Activated CD4-positive, alpha-beta T cell treated with anti-CD3 and anti-CD28 coated beads, Interleukin-10, Interleukin-2, amounts not matched to agents 100 ng/mL and 50 ng/mL, durations not matched to agents 16 hours and 8 hours (primary cell): Measurements from ENCODE around the gene SELENOK.
"Not testable (repeated sequence)": the region's sequence is repeated elsewhere in the genome, so short reads cannot be mapped to it uniquely, and the experiment has no call there.

Experiments
- DNase-seq: peaks from one replicate; pipeline ENCODE4 v3.0.0-alpha.2; 2020

Gene SELENOK

DNA sequence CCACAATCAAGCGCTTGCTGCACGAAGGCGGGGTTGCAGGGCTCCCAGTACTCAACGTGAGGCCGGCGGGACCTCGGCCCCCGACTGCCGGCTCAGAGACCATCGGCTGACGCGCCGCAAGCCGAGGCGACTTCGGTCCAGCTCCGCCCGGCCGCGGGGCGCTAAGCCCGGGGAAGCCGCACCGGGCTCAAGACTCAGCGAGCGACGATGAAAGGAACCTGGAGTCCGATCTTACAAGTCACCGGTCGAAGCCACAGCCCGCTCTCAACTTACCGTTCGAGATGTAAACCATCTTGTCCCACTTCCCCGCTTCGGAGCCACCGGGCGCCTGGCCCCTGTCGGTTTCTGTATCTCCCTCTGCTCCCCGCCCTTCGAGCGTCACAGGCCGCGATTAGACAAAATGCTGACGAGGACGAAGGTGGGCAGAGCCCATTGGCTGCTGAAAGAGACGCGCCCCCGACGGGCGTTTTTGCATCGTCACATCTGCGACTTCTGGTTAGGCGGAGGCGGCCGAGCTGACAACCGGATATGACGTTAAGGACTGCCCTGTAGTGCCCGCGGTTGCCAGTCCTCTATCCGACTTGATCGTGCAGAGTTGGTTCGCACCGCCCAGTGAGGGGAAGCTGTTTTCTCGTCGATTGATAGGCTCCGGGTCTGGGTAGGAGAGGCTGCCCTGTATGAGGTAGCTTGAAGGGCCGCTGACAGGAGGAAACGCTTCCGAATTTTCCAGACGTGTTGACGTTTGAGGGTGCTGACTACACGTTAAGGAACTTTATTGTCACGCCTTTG, at the start of gene SELENOK:
Gene SELENOK (minus strand): TSS at position 363 of the 789 bp plus-strand sequence.
- peak; percentile 99 for DNase-seq

DNA sequence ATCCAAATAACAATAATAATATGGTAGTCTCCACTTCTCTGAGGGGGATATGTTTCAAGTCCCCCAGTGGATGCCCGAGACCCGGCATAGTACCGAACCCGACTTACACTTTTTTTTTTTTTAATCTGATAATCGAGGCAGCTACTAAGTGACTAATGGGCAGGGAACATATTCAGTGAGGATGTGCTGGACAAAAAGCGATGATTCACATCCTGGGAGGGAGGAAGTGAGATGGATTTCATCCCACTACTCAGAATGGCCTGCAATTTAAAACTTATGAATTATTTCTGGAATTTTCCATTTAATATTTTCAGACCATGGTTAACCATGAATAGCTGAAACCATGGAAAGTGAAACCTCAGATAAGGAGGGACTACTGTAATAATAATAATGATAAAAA, 49.5 kb upstream of the SELENOK start:
- DNase-seq: no peak

DNA sequence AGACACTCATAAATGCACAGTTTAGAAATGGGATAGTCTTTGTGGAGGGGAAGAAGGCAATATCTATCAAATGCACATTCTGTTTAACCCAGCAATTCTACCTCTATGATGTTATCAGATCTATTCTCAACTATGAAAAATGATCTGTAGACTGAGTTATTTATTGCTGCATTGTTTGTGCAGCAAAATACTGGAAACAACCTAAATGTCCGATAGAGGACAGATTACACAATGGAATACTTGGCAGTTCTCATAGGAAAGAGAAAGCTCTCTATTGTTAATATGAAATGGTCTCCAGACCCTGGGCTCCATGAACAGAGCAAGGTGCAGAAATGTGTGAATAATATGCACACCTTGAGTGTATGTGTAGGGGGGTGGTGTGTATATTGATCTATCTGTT, 49.0 kb upstream of the SELENOK start:
- no peak for DNase-seq

DNA sequence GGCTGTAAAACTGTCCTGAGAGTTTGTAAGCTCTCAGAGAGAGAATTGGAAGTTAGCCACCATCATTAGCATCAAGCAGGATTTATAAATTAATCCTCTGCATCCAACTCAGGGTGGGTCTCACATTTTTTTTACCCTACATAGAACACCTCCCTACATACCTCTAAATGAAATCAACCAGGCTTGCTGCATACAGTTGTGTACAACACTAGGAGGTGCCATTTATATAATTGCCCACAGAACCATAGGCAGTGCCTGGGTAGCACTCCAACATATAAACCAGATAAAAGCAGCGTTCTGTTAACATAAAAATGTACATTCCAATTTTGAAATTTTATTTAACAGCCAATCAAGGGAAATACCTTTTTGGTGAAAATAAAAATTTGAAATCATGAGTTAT, 48.2 kb upstream of the SELENOK start:
- DNase-seq: no peak

DNA sequence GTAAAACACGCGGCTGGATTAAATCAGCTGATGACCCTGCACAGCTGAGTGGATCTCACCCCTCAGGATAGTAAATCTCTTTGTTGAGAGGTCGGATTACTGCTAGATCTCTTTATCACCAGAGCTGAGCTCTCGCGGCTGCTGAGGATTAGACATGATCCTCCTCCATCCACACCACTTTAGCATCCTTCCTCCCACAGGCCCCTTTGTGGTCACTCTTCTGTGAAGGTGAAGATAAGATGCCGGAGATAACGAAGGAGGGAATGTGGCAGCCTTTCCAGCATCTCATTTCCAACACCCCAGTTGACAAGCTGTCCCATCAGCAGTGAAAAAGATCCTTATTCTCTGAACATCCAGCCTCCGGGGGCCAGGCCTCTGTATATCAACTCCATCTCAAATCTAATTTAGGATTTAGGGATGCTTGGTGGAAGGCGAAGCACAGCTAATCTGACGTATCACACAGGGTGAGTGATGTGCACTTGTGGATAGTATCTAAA, 47.5 kb upstream of the SELENOK start:
- DNase-seq: no peak

DNA sequence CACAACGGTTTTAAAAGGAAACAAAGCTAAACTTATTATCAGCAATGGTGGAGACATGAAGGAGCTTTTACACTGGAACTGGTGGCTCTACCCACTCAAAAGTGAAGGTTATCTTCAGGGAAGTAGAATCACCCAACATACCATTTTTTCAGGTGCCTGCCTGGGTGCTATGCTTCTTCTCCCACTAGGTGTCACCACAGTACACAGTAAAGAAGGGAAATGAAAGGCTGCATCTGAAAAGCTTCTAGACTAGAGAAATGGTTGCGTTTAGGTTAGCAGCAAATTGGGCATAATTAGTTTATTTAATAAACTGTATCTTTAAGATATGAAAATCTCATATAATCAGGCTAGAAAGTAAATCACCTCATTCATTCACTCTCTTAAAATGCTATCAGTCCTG, 47.0 kb upstream of the SELENOK start:
- DNase-seq: peak; percentile 47

DNA sequence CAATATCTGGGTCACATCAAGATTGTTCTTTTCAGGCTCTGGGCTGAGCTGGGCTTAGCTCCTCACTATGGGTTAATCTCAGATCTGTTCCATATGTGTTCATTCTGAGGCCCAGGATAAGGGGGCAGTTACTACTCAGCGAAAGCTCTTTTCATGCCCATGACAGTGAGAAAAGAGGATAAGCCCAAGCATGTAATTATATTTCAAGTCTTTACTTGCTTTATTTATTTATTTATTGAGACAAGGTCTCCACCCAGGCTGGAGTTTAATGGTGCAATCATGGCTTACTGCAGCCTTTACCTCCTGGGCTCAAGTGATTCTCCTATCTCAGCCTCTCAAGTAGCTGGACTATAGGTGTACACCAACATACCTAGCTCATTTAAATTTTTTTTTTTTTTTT, 44.7 kb upstream of the SELENOK start:
- DNase-seq: no peak

DNA sequence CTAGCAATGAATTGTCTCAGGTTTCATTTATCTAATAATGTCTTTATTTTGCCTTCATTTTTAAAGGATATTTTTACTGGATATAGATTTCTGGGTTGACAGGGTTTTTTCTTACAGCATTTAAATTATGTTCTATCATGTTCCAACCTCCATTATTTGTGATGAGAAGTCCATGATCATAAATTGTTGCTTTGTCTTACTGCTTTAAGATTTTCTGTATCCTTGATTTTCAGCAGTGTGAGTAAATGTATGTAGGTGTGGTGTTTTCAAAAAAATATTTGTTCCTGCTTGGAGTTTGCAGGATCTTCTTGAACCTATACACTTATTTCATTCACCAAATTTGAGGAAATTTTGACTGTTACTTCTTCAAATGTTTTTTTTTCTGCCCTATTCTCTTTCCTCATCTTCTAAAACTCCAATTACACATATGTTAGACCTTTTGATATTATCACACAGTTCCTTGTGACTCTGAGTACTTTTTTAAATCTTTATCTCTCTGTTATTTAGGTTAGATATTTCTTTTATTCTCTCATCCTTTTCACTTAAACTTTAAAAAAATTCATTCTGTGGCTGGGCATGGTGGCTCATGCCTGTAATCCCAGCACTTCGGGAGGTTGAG, 43.7 kb upstream of the SELENOK start:
- no peak for DNase-seq

DNA sequence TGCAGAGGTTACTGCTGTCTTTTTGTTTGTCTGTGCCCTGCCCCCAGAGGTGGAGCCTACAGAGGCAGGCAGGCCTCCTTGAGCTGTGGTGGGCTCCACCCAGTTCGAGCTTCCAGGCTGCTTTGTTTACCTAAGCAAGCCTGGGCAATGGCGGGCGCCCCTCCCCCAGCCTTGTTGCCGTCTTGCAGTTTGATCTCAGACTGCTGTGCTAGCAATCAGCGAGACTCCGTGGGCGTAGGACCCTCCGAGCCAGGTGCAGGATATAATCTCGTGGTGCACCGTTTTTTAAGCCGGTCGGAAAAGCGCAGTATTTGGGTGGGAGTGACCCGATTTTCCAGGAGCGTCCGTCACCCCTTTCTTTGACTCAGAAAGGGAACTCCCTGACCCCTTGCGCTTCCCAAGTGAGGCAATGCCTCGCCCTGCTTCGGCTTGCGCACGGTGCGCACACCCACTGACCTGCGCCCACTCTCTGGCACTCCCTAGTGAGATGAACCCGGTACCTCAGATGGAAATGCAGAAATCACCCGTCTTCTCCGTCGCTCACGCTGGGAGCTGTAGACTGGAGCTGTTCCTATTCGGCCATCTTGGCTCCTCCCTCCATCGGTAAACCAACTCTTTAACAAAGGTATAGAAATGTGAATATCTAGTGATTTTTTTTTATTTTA, 35.7 kb upstream of the SELENOK start:
- DNase-seq: not testable (repeated sequence)

DNA sequence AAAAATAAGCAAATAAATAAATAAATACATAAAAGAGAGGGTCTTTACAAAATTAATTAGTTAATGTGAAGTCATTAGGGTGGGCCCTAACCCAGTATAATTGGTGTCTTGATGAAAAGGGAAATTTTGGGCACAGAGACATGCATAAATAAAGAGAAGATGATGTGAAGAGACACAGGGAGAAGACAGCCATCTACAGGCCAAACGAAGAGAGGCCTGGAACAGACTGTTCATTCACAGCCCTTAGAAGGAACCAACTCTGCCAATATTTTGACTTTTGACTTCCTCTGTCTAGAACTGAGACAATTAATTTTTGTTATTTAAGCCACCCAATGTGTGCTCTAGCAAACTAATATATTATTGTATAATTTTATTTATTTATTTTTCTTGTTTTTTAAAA, 29.6 kb upstream of the SELENOK start:
- peak; percentile 7 for DNase-seq

DNA sequence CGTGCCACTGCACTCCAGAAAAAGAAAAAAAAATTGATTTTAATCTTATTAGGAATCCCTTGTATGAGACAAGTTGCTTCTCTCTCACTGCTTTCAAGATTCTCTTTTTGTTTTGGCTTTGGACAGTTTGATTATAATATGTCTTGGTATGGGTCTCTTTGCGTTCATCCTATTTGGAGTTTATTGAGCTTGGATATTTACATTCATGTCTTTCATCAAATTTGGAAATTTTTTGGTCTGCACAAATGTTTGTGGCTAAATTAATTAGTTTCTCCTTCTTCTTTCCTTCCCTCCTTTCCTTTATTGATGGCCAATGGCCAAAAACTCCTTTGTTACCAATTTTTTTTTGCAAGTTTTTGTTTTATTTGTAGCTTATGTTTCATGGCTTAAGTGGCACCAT, 28.1 kb upstream of the SELENOK start:
- no peak for DNase-seq

DNA sequence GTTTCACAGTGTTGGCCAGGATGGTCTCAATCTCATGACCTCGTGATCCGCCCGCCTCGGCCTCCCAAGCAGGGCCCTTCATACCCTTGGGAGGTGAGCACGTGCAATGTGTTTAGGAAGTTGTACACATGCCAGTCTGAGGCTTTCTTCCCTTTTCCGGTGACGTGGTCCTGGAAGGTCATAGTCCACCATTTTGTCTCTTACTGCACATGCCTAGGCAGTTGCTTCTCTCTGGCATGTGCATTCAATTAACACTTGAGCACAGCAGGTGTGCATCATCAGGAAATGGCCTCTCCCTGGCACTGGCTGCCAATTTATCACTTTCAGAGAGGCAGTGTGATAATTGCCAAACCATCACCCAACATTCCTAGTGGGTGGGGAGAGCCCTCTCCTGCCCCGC, 21.7 kb upstream of the SELENOK start:
- DNase-seq: no peak

DNA sequence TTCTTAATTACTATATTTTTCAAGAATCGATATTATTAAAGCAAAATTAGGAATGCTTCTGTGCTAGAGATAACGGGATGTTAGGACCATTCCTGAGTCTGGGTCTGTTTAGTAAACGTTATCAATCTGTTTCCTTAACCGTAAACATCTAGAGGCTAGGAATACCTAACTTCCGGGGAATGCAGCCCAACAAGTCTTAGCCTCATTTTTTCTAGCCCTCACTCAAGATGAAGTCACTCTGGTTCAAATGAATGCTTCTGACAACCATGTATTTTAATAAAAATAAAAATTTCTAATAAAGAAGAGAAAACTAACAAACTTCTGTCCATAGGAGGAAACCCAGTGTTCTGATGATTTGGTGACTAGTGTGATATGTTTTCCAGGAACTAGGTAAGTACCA, 11.1 kb upstream of the SELENOK start:
- DNase-seq: no peak

DNA sequence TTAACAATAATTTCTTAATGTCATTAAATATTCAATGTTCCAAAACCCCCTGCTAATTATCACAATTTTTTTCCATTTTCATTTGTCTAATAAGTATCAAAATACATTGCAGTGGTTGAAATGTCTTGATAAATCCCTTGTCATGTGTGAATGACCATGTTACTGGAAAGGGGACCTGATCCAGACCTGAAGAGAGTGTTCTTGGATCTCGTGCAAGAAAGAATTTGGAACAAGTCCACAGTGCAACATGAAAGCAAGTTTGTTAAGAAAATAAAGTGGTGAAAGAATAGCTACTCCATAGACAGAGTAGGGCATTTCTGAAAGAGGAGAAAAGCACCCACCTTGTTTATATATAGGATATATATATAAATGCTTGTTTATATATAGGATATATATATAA, 10.4 kb upstream of the SELENOK start:
- DNase-seq: no peak

DNA sequence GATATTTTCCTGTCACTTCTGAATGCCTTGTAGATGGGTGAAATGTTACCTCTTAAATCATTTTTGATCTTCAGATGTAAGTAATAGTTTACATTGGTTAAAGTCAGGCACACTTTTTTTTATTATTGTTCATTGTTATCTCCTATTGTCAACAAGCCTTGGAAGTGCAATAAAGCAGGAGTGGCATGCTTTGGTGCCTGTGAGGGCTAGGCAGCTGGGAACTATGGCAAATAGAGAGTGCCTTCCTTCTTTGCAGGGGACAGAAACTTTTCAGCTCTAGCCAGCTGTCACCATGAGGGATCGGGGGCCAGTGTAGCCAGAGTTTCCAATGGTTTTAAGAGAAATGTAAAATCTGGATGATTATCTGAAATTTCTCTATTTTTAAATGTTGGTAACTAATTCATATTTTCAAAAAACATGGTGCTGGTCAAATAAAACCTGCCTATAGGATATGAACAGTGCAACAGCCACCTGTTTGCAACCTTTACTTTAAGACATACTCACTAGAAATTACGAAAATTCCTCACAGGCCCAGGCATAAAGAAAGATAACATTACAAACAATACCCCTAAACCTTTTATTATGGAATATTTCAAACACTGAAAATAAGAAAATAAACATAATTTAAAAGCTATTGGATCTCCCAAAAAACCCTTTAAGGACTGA, 9.1 kb upstream of the SELENOK start:
- no peak for DNase-seq

DNA sequence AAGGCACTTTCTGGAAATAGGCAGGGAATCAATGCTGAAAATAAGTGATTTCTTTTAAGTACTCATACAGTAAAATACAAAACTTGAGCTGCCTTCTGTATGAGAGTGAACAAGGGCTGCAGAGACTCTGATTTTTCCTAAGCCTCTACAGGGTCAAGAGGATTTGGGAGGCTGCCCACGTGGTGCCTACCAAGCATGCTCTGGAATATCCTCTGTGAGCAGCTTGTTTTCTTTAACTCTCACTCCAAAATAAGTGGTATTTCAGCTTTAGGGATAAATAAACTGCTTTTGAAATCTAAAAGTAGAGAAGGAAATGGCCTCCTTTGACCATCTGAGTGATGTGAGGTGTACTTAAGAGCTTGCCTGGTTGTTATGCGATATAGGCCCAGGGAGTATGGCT, 8.1 kb upstream of the SELENOK start:
- DNase-seq: no peak

DNA sequence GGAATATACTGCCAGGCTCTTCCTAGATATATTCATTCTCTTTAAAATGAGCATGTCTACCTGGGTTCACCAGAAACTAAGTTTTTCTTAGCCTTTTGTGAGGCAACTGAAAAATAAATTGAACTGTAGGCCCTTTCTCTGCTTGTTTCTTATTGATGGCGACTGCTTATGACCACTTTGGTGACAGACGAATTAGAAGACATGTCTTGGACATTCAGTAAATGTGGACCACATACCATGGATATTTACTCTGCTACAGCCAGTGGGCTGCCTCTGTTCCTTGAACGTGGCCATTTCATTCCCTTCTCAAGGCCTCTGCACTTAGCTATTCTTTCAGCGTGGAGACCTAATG, 603 bp upstream of the SELENOK start:
- no peak for DNase-seq

DNA sequence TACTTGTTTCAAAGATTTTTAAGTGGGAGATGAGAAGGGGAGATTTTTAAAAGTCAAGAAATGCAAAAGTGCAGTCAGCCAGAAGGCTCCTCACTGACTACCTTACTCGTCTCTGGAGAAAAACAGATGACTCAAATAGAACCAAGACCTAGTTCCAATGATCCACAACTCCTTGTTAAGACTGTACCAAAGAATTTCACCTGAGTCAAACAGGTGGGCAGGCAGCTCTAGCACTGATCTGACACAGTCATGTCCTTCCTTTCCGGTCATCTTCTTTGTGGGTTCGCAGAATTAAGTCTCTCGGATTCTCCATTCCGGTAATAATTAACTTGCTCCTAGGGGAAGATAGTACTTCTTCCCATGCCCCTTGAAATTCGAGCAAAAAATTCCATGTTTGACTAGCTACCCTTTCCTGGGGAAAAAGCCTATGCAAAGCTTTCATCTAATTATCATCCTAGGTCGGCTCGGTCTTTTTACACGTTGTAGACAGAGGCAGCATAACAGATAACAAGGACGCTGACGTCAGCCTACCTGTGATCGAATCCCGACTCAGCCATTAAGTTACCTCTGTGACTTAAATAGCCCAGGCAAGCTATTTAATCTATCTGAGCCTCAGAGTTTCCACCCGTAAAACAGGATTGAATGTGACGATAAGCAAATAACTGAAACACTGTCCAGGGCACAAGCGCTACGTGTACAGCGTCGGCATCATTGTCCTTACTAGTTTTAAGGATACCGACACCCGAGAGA, 758 bp downstream of the SELENOK start:
- DNase-seq: peak; percentile 44

DNA sequence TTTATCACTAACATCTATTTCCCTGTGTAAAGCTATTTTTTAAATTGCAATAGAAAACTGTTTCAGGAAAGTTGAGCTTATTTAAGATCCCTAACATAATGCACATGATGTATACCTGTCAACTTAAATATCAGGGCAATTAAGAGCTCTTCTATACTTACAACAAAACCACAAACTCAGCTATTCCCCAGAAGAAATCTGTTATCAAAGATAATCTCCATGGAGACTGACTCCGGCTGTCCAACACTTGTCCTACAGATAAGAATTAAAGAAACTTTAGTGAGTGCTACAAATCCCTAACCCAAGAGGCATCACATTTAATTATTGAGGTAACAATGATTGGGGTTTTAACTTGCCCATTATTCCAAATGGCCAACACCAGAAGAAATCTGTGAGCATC, 3.4 kb downstream of the SELENOK start:
- no peak for DNase-seq

DNA sequence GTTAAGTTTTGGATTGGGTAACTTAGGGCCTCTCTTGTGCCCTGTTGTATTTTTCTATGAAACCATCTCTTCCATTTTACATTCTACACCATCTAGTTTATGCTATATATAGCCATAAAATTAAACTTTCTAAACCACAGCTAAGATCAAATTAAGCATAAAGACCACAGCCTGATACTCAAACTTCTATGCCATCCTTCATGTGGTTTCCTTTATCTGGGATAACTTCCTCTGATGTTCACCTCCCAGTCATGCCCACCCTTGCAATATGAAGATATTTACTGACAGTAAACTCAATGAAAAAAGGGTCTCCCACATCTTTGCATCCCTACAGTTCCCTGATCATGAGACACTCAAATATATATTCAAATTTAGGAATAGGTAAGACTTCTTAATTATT, 4.2 kb downstream of the SELENOK start:
- no peak for DNase-seq

DNA sequence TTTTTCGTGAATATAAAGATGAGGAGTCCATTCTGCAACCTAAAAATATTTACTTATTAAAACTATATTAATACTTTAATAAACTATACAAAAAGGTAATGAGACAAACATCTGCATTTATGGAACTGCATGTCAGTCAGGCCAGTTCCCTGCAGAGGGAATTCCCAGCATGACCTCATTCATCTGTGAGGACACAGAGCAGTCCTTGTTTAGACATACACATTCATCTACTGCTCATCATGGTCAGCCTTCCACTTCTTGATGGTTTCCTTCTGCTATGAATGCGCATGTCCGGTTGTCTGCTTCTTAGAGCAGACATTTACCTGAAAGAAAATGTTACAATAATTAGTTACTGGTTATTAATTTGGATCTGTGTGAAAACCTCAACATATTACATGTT, 6.4 kb downstream of the SELENOK start:
- DNase-seq: no peak

DNA sequence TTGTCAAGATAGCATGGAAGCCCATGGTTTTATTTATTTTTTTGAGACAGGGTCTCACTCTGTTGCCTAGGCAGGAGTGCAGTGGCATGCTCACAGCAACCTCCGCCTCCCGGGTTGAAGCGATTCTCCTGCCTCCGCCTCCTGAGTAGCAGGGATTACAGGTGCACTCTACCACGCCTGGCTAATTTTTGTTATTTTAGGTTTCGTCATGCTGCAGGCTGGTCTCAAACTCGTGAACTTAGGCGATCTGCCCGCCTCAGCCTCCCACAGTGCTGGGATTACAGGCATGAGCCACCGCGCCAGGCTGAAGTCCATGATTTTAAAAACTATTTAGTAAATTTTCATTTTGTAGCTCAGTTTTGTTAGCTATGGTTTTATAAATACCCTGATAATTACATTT, 7.0 kb downstream of the SELENOK start:
- DNase-seq: no peak

DNA sequence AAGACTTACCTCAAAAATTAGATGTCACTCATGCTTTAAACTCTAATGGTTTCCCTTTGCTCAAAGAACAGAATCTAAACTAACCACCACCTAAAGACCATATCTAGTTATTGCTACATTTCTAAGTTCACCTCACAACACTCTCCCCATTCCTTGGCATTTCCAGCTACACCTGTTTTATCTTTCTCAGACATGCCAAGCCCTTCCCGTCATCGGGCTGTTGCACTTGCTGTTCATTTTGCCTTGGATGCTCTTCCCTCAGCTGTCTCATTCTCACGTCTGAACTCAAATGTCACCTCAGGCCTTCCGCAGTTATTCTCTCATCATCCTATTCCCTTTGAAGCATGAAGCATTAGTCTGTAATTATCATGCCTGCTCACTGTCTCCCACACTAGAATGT, 8.7 kb downstream of the SELENOK start:
- DNase-seq: no peak
